Neural progenitor cell (in vitro differentiated cells): Measurements from ENCODE around the gene KLK7. TPM values are rescaled to one million over a fixed set of nuclear protein-coding genes. Genes with fewer than 3 reads are reported as not detected.

ENCODE experiments used
- DNase-seq: peaks from one replicate; pipeline ENCODE4 v3.0.0-alpha.2; 2016; ENCODE audit warnings: low spot score
- H2AFZ ChIP-seq: fragments of 200-600 bp; sonication (generic); replicated peaks from 2 replicates; pipeline ENCODE4 v1.6.1; 2016; ENCODE audit warnings: antibody characterized with exemption
- H3F3A ChIP-seq: fragments of 200-600 bp; sonication (generic); 2 replicates; pipeline ENCODE4 v1.6.1; 2016; ENCODE audit warnings: antibody characterized with exemption, low read depth
- H3K27ac ChIP-seq: fragments of 200-600 bp; sonication (generic); 2 replicates; pipeline ENCODE4 v1.5.1; 2016; ENCODE audit warnings: mild to moderate bottlenecking
- H3K27me3 ChIP-seq: fragments of 200-600 bp; sonication (generic); 2 replicates; pipeline ENCODE4 v1.6.1; 2016; ENCODE audit warnings: mild to moderate bottlenecking, moderate library complexity
- H3K36me3 ChIP-seq: fragments of 200-600 bp; sonication (generic); 2 replicates; pipeline ENCODE4 v1.5.1; 2016
- H3K4me1 ChIP-seq: fragments of 200-600 bp; sonication (generic); 2 replicates; pipeline ENCODE4 v1.6.1; 2016; ENCODE audit warnings: mixed run types
- H3K4me2 ChIP-seq: fragments of 200-600 bp; sonication (generic); 2 replicates; pipeline ENCODE4 v1.6.1; 2016
- H3K4me3 ChIP-seq: fragments of 200-600 bp; sonication (generic); 2 replicates; pipeline ENCODE4 v1.5.1; 2016
- H3K79me2 ChIP-seq: fragments of 200-600 bp; sonication (generic); 2 replicates; pipeline ENCODE4 v1.6.1; 2016; ENCODE audit warnings: low read depth
- H3K9ac ChIP-seq: fragments of 200-600 bp; sonication (generic); 2 replicates; pipeline ENCODE4 v1.6.1; 2016
- H3K9me3 ChIP-seq: fragments of 200-600 bp; sonication (generic); 2 replicates; pipeline ENCODE4 v1.5.1; 2016; ENCODE audit warnings: low read depth
- H4K20me1 ChIP-seq: fragments of 200-600 bp; sonication (generic); 2 replicates; pipeline ENCODE4 v1.6.1; 2016; ENCODE audit warnings: low read depth
- H3K27ac Mint-ChIP-seq: 3 replicates; pipeline ENCODE4 v1.8.0; 2021; ENCODE audit warnings: mixed read lengths
- H3K27me3 Mint-ChIP-seq: 2 replicates; pipeline ENCODE4 v1.8.0; 2022; ENCODE audit warnings: low read depth, mild to moderate bottlenecking, inconsistent platforms, moderate library complexity, mixed read lengths; ENCODE audit not compliant: insufficient read depth
- H3K36me3 Mint-ChIP-seq: 3 replicates; pipeline ENCODE4 v1.8.0; 2021; ENCODE audit warnings: mixed read lengths
- H3K4me1 Mint-ChIP-seq: 3 replicates; pipeline ENCODE4 v1.8.0; 2021; ENCODE audit warnings: mixed read lengths
- H3K4me3 Mint-ChIP-seq: 3 replicates; pipeline ENCODE4 v1.8.0; 2021; ENCODE audit warnings: mild to moderate bottlenecking, moderate library complexity, mixed read lengths
- H3K9me3 Mint-ChIP-seq: 3 replicates; pipeline ENCODE4 v1.8.0; 2020; ENCODE audit warnings: mixed read lengths
- CTCF ChIP-seq: fragments of 200-600 bp; sonication (generic); IDR thresholded peaks from 2 replicates; pipeline ENCODE4 v1.5.1; 2017; ENCODE audit warnings: antibody characterized with exemption, mild to moderate bottlenecking
- EZH2 ChIP-seq: fragments of 200-600 bp; sonication (generic); IDR thresholded peaks from 2 replicates; pipeline ENCODE4 v1.6.1; 2017; ENCODE audit warnings: antibody characterized with exemption, mild to moderate bottlenecking, moderate library complexity
- EZH2phosphoT487 ChIP-seq: fragments of 200-600 bp; sonication (generic); IDR thresholded peaks from 2 replicates; pipeline ENCODE4 v1.6.1; 2017; ENCODE audit warnings: antibody characterized with exemption
- total RNA-seq: library from RNA; depleted of rRNA; stranded (reverse); fragments of >200 nt; gene quantifications from 2 replicates; pipeline ENCODE4 v1.2.3, GENCODE V29; 2015; ENCODE audit warnings: low replicate concordance

Gene KLK7
- total RNA-seq, 1 donor from 2014 or later = 0.36 TPM

DNA sequence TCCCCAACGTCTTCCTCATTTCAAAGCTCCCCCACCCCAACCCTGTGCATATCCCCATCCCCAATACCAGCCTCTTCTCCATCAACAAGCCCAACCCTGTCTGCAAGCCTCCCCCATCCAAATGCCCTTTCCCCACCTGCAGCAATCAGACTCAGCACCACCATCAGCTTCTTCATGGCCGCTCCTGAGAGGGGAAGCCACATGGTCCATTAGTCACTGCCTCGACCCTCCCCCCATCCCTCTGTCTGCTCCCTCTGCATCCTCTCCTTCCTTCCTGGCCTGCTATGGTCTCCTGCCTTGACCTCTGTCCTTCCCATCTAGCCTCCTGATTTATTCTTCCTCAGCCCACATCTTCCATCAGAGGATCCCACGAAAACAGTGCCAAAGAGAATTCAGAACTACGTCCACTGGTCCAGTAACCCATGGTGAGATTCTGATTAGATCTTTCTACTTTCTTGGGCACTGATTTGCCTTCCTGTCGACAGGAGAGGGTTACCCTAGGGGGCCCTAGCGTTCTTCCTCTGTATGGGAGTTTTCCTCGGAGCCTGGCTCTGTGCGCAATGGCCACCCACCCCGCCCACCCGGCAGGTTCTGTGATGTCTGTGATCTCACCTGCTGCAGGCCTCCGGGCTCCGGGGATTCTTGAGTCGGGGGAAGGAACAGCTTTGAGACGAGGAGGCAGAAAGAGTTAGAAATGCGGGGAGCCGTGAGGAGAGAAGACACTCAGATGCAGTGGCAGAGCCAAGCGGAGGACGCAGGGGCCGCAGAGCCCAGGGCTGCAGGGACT, 15.6 kb downstream of the KLK7 start:
- no peaks in the 10 kb centered on the region for H3K9me3 ChIP-seq
- no peaks in the 10 kb centered on the region for H3F3A ChIP-seq
- no peak for TF ChIP-seq CTCF
- no peak for TF ChIP-seq EZH2
- no peak for TF ChIP-seq EZH2phosphoT487
- H3K27ac ChIP-seq = no peak overlapping the region
- H2AFZ ChIP-seq = peak overlapping the region; percentile 40
- no peaks in the 10 kb centered on the region for H3K9me3 Mint-ChIP-seq
- peaks cover 14% of the 10 kb centered on the region for H3K27me3 Mint-ChIP-seq
- peaks cover 2% of the 10 kb centered on the region for H3K4me1 Mint-ChIP-seq
- H3K27ac Mint-ChIP-seq = no peak overlapping the region
- no peaks in the 10 kb centered on the region for H3K36me3 Mint-ChIP-seq
- H3K4me3 Mint-ChIP-seq = no peak overlapping the region
- H3K9ac ChIP-seq = no peak overlapping the region
- no peak overlapping the region for H3K4me2 ChIP-seq
- peak; percentile 8 for DNase-seq
- H3K4me1 ChIP-seq = no peaks in the 10 kb centered on the region
- H3K36me3 ChIP-seq = no peaks in the 10 kb centered on the region
- no peak overlapping the region for H3K4me3 ChIP-seq
- no peaks in the 10 kb centered on the region for H3K27me3 ChIP-seq
- no peaks in the 10 kb centered on the region for H3K79me2 ChIP-seq
- H4K20me1 ChIP-seq = no peaks in the 10 kb centered on the region

GRCh38 chr19:50964266-50964665, 19.5 kb downstream of the KLK7 start:
- Mint-ChIP-seq H3K36me3 (no peaks in the 10 kb centered on the region), H3K27ac (no peak overlapping the region), H3K27me3 (peaks cover 9% of the 10 kb centered on the region), H3K9me3 (peaks cover 1% of the 10 kb centered on the region), H3K4me1 (no peaks in the 10 kb centered on the region), H3K4me3 (no peak overlapping the region)
- Histone ChIP-seq H3K4me2 (no peak overlapping the region), H2AFZ (no peak overlapping the region), H4K20me1 (no peaks in the 10 kb centered on the region), H3K27me3 (no peaks in the 10 kb centered on the region), H3K79me2 (no peaks in the 10 kb centered on the region), H3K4me3 (no peak overlapping the region), H3K4me1 (no peaks in the 10 kb centered on the region), H3K36me3 (no peaks in the 10 kb centered on the region), H3K27ac (no peak overlapping the region), H3F3A (no peaks in the 10 kb centered on the region), H3K9ac (no peak overlapping the region), H3K9me3 (no peaks in the 10 kb centered on the region)
- no peak for TF ChIP-seq CTCF
- TF ChIP-seq EZH2 = no peak
- no peak for TF ChIP-seq EZH2phosphoT487
- no peak for DNase-seq

GRCh38 chr19:50963381-50963780, 20.3 kb downstream of the KLK7 start:
- Histone ChIP-seq H3K27ac (no peak overlapping the region), H4K20me1 (no peaks in the 10 kb centered on the region), H3K79me2 (no peaks in the 10 kb centered on the region), H3F3A (no peaks in the 10 kb centered on the region), H3K4me3 (no peak overlapping the region), H2AFZ (no peak overlapping the region), H3K27me3 (no peaks in the 10 kb centered on the region), H3K4me1 (no peaks in the 10 kb centered on the region), H3K9ac (no peak overlapping the region), H3K9me3 (no peaks in the 10 kb centered on the region), H3K36me3 (no peaks in the 10 kb centered on the region), H3K4me2 (no peak overlapping the region)
- H3K27ac Mint-ChIP-seq = no peak overlapping the region
- H3K36me3 Mint-ChIP-seq = no peaks in the 10 kb centered on the region
- DNase-seq = no peak
- no peak overlapping the region for H3K4me3 Mint-ChIP-seq
- H3K27me3 Mint-ChIP-seq = peaks cover 13% of the 10 kb centered on the region
- peaks cover 1% of the 10 kb centered on the region for H3K9me3 Mint-ChIP-seq
- TF ChIP-seq EZH2 = no peak
- TF ChIP-seq CTCF = no peak
- TF ChIP-seq EZH2phosphoT487 = no peak
- H3K4me1 Mint-ChIP-seq = no peaks in the 10 kb centered on the region
